Mesothelial cell of epicardium (in vitro differentiated cells): ENCODE results near the gene CAB39. TPM values are rescaled to one million over a fixed set of nuclear protein-coding genes. Genes with fewer than 3 reads are reported as not detected.
"Not testable (repeated sequence)": the region's sequence is repeated elsewhere in the genome, so short reads cannot be mapped to it uniquely, and the experiment has no call there.

Experiments
- DNase-seq, 2 experiments: peaks; one replicate each; pipeline ENCODE4 v3.0.0; 2021; ENCODE audit warnings: low spot score in 2 of 2; ENCODE audit not compliant: unreplicated experiment in 2 of 2
- H3K27ac Mint-ChIP-seq: 2 replicates; pipeline ENCODE4 v1.8.0; 2021; ENCODE audit warnings: mixed read lengths
- H3K27me3 Mint-ChIP-seq: 2 replicates; pipeline ENCODE4 v1.8.0; 2021; ENCODE audit warnings: low read depth, mixed read lengths
- H3K36me3 Mint-ChIP-seq: 2 replicates; pipeline ENCODE4 v1.8.0; 2021; ENCODE audit warnings: mixed read lengths
- H3K4me1 Mint-ChIP-seq: 2 replicates; pipeline ENCODE4 v1.8.0; 2021; ENCODE audit warnings: mixed read lengths
- H3K4me3 Mint-ChIP-seq: 2 replicates; pipeline ENCODE4 v1.8.0; 2021; ENCODE audit warnings: mild to moderate bottlenecking, moderate library complexity, mixed read lengths
- H3K9me3 Mint-ChIP-seq: 2 replicates; pipeline ENCODE4 v1.8.0; 2021; ENCODE audit warnings: mixed read lengths
- total RNA-seq: library from RNA; stranded (reverse); gene quantifications from 3 replicates; pipeline ENCODE4 v1.2.1, GENCODE V29; 2021
- TF ChIP-seq, protein P1 (sequence below): fragments of 200-600 bp; sonication (generic); IDR thresholded peaks from one replicate; pipeline ENCODE4 v1.5.0; 2021; ENCODE audit warnings: antibody characterized with exemption; ENCODE audit not compliant: unreplicated experiment

CAB39 gene
- total RNA-seq, 1 donor from 2014 or later, result 41.7 TPM

DNA sequence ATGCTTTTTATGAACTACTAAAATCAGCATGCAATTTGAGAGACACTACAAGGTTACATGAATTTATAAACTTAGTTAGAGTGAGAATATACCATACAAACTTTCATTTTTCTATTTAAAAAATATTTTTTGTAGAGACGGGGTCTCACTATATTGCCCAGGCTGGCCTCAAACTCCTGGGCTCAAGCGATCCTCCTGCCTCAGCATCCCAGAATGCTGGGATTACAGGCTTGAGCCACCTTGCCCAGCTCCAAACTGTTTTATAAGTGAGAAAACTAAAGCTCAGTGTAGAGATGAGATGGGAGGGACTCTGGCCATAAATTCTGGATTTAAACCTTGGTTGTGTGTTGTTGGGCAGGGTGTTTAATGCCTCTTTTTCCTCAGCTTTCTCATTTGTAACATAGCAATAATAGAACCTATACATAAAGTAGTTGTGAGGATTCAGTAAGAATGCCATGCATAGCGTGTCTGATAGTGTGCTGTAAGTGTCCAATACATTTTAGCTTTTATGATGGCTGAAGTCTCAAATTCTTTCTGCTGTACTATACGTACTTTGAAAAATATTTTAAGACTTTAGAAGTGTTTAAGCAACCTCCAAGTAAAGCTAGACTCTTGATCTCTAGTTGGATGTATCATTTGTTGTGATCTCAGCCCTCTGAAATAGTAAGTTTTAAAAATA, 9.7 kb downstream of the CAB39 start:
- TF ChIP-seq, protein P1, sequence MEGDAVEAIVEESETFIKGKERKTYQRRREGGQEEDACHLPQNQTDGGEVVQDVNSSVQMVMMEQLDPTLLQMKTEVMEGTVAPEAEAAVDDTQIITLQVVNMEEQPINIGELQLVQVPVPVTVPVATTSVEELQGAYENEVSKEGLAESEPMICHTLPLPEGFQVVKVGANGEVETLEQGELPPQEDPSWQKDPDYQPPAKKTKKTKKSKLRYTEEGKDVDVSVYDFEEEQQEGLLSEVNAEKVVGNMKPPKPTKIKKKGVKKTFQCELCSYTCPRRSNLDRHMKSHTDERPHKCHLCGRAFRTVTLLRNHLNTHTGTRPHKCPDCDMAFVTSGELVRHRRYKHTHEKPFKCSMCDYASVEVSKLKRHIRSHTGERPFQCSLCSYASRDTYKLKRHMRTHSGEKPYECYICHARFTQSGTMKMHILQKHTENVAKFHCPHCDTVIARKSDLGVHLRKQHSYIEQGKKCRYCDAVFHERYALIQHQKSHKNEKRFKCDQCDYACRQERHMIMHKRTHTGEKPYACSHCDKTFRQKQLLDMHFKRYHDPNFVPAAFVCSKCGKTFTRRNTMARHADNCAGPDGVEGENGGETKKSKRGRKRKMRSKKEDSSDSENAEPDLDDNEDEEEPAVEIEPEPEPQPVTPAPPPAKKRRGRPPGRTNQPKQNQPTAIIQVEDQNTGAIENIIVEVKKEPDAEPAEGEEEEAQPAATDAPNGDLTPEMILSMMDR, result no peak
- no peaks in the 10 kb centered on the region for H3K9me3 Mint-ChIP-seq
- no peak overlapping the region for H3K4me3 Mint-ChIP-seq
- peaks cover 4% of the 10 kb centered on the region for H3K4me1 Mint-ChIP-seq
- peaks cover 6% of the 10 kb centered on the region for H3K36me3 Mint-ChIP-seq
- no peak for DNase-seq
- peak overlapping the region; percentile 48 for H3K27ac Mint-ChIP-seq
- no peaks in the 10 kb centered on the region for H3K27me3 Mint-ChIP-seq

DNA sequence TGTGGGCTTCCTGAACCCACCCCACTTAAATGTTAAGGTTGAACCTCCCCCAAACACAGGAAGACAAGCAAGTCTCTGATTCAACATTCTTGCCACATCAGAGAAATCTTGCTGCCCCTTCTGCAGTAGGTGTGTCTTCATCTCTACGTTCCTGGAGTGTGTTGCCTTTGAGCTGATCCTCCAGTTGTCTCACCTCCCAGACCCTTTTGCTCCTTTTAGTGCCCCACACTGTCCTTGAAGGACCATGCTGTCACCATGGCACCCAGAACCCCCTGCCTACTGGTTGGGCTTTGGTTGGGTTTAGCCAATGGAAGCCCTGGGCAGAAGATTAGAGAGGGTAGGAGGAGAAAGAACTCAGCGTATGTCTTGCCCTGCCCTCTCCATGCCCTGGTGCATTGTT, 10.7 kb downstream of the CAB39 start:
- H3K4me1 Mint-ChIP-seq, result peaks cover 2% of the 10 kb centered on the region
- no peak for DNase-seq
- H3K27ac Mint-ChIP-seq, result no peak overlapping the region
- H3K27me3 Mint-ChIP-seq, result no peaks in the 10 kb centered on the region
- peaks cover 6% of the 10 kb centered on the region for H3K36me3 Mint-ChIP-seq
- TF ChIP-seq, protein P1, result no peak
- no peaks in the 10 kb centered on the region for H3K9me3 Mint-ChIP-seq
- no peak overlapping the region for H3K4me3 Mint-ChIP-seq

DNA sequence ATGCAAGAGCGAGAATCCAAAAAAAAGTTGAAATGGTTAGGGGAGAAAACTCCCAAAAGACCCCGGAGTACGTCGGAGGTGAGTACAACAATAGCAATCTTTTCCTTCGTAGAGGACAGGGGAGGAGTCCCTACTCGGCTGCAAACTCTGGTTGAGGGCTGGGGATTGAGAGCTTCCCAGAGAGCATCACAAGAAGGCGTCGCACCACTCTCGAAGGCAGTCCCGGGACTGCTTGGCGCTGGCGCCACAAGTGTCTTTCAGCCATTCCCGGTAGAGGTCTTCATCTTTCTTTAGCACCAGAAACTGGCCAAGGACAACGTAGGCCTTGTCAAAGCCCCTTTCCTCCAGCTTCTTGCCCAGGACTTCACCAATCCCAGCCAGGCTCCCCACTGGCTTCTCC, 12.3 kb downstream of the CAB39 start:
- H3K36me3 Mint-ChIP-seq, DNase-seq, H3K27me3 Mint-ChIP-seq, H3K9me3 Mint-ChIP-seq, H3K4me1 Mint-ChIP-seq, H3K4me3 Mint-ChIP-seq, H3K27ac Mint-ChIP-seq: not testable (repeated sequence)

GRCh38 chr2:230731512-230731911, 18.9 kb downstream of the CAB39 start:
- no peak overlapping the region for H3K4me3 Mint-ChIP-seq
- no peaks in the 10 kb centered on the region for H3K27me3 Mint-ChIP-seq
- no peaks in the 10 kb centered on the region for H3K36me3 Mint-ChIP-seq
- H3K9me3 Mint-ChIP-seq, result no peaks in the 10 kb centered on the region
- peaks cover 9% of the 10 kb centered on the region for H3K4me1 Mint-ChIP-seq
- DNase-seq, result no peak
- no peak overlapping the region for H3K27ac Mint-ChIP-seq
- TF ChIP-seq, protein P1, result no peak

DNA sequence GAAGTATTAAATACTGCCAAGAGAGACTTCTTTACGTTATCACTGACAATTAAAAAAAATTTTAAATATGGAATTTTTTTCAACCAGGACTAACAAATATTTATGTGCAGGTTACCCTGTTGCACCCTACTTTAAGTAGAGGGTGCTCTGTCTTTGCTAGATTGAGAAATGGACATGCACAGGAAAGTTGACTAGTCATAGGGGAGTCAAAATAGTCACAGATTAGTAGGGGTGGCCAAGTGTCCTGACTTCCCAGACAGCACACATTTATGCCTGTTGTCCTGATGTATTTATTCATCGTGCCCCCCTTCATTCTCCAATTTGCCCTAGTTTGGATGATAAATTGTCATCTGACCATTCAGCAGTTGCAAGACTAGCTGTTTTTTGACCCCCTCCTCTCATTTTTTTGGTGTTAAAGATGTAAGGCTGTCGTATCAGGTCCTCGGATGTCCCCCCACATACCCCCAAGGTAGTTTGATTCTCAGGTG, 20.3 kb downstream of the CAB39 start:
- TF ChIP-seq, protein P1, result no peak
- no peak overlapping the region for H3K4me3 Mint-ChIP-seq
- no peak overlapping the region for H3K27ac Mint-ChIP-seq
- H3K4me1 Mint-ChIP-seq, result peaks cover 21% of the 10 kb centered on the region
- no peaks in the 10 kb centered on the region for H3K27me3 Mint-ChIP-seq
- H3K36me3 Mint-ChIP-seq, result no peaks in the 10 kb centered on the region
- no peak for DNase-seq
- H3K9me3 Mint-ChIP-seq, result no peaks in the 10 kb centered on the region

DNA sequence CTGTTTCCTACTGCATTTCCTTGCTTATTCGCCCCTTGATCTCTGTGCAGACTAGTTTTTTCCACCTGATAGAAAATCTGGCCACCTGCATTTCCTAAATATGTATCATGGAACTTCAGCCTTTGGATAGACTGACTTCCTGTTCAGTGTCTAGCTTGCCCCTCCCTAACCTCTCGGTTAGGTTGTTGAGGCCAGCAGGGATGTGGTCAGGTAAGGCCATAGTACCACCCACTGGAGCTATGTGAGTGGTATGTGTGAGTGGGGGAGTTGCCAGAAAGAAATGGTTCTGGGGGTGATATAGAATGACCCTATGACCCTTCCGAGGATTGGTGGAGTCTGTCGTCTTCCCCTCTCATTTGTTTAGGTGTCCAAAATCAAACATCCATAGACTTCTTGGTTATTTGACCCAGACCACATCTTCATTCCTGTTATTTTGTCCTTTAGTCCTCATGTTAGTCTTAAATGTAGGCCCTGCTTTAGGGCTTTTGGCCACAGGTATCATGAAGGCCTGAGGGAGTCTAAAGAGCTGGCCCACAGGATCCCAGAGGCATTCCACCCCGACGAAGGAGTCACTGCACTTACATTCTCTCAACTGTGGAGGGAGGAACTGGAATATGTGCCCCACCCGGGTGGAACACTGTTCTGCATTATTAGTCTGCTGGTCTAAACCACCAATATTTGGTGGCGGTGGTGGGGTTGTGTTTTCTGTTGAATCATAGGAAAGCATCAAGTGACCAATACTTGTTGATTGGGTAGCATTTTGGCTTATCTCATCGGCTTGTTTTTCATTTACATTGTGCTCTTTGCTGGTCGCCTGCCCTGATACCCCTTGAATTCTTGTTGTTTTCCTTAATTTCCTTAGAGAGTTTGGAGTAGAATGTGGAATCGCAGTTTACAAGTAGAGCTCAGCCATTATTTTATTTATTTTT, 21.9 kb downstream of the CAB39 start:
- Mint-ChIP-seq H3K27me3 (no peaks in the 10 kb centered on the region), H3K27ac (no peak overlapping the region), H3K36me3 (no peaks in the 10 kb centered on the region), H3K4me1 (peaks cover 33% of the 10 kb centered on the region), H3K4me3 (no peak overlapping the region), H3K9me3 (no peaks in the 10 kb centered on the region)
- no peak for DNase-seq
- TF ChIP-seq, protein P1, result no peak
